Diencephalon (tissue), 1 donor: ENCODE results near the gene MYLIP. TPM values are rescaled to one million over a fixed set of nuclear protein-coding genes. Genes with fewer than 3 reads are reported as not detected.

Experiments
- small RNA-seq: library from RNA; depleted of rRNA; stranded (forward); fragments of <200 nt; gene quantifications from one replicate; pipeline ENCODE3, GENCODE V24; 2014
- total RNA-seq: library from RNA; depleted of rRNA; stranded (reverse); fragments of >200 nt; gene quantifications from one replicate; pipeline ENCODE4 v1.2.3, GENCODE V29; 2014

MYLIP gene
- 25.8 TPM for total RNA-seq

GRCh38 chr6:16128759-16129622, at the start of gene MYLIP:
Gene MYLIP (plus strand): TSS chr6:16129086. CDS start chr6:16129323, 237 bp downstream.

Small RNA genes within 50 kb of the gene (small RNA-seq; reads per million reads assigned to genes)
- gene MIR4639, result not detected

Other genes starting within 250 kb of the MYLIP start
- 10.8 TPM for gene GMPR, start 109.5 kb downstream of the MYLIP start, total RNA-seq